Measurements from ENCODE around the gene TOM1L2. TPM values are rescaled to one million over a fixed set of nuclear protein-coding genes. Genes with fewer than 3 reads are reported as not detected.
A peak's percentile ranks its signal among the peaks of the same experiment; 100 is the strongest.

Gene TOM1L2
- polyA plus RNA-seq, 1 experiment, result 25.5 TPM

- ChIA-PET CTCF (interaction anchor here (0.7 kb wide), 1 partner anchor 10 kb away, joined by 4 read pairs; no protein-coding TSS in a partner anchor), POLR2A (no interaction called here)
- no peaks in the 10 kb centered on the region for H3K27me3 ChIP-seq (ENCODE audit: control insufficient read depth, insufficient read depth, low read length)
- no peak overlapping the region for H3K4me3 ChIP-seq (ENCODE audit: low read depth, low read length)
- DNase-seq (ENCODE audit: low read depth, low spot score), result no peak
- no peak overlapping the region for H3K27ac ChIP-seq (ENCODE audit: low read depth, low read length)
- TF ChIP-seq CTCF (IDR thresholded peaks at IDR 0.05; ENCODE audit: low read depth, low read length), result no peak
- H3K9me3 ChIP-seq (ENCODE audit: control insufficient read depth, insufficient read depth, low read length), result no peaks in the 10 kb centered on the region
These were observed 67.8 kb downstream of the TOM1L2 start for GRCh38 chr17:17904166-17905035.

- ChIA-PET POLR2A (no interaction called here), CTCF (interaction anchor here (0.6 kb wide), 1 partner anchor 101 kb away, joined by 7 read pairs; no protein-coding TSS in a partner anchor)
- no peak overlapping the region for H3K4me3 ChIP-seq (ENCODE audit: low read depth, low read length)
- no peaks in the 10 kb centered on the region for H3K9me3 ChIP-seq (ENCODE audit: control insufficient read depth, insufficient read depth, low read length)
- H3K27ac ChIP-seq (ENCODE audit: low read depth, low read length), result no peak overlapping the region
- TF ChIP-seq CTCF (IDR thresholded peaks at IDR 0.05; ENCODE audit: low read depth, low read length), result no peak
- no peaks in the 10 kb centered on the region for H3K27me3 ChIP-seq (ENCODE audit: control insufficient read depth, insufficient read depth, low read length)
- DNase-seq (ENCODE audit: low read depth, low spot score), result no peak
These were observed 69.3 kb downstream of the TOM1L2 start for GRCh38 chr17:17902877-17903276.

GRCh38 chr17:17902376-17902775 lies 69.8 kb downstream of the TOM1L2 start:
- Histone ChIP-seq H3K27me3 (ENCODE audit: control insufficient read depth, insufficient read depth, low read length) (no peaks in the 10 kb centered on the region), H3K27ac (ENCODE audit: low read depth, low read length) (no peak overlapping the region), H3K4me3 (ENCODE audit: low read depth, low read length) (no peak overlapping the region), H3K9me3 (ENCODE audit: control insufficient read depth, insufficient read depth, low read length) (no peaks in the 10 kb centered on the region)
- CTCF ChIA-PET, result no interaction called here
- TF ChIP-seq CTCF (IDR thresholded peaks at IDR 0.05; ENCODE audit: low read depth, low read length), result no peak
- DNase-seq (ENCODE audit: low read depth, low spot score), result no peak
- POLR2A ChIA-PET, result no interaction called here

- DNase-seq (ENCODE audit: low read depth, low spot score), result peak; percentile 65
- POLR2A ChIA-PET, result interaction anchor here (0.7 to 1.5 kb wide), 2 partner anchors 16 to 65 kb away, joined by 4 to 6 read pairs; partner anchors contain the start of gene SREBF1
- CTCF ChIA-PET, result interaction anchor here (0.7 to 1.6 kb wide), 3 partner anchors 7 to 18 kb away, joined by 3 to 8 read pairs (median 4); no protein-coding TSS in a partner anchor
- Histone ChIP-seq H3K27me3 (ENCODE audit: control insufficient read depth, insufficient read depth, low read length) (no peaks in the 10 kb centered on the region), H3K9me3 (ENCODE audit: control insufficient read depth, insufficient read depth, low read length) (no peaks in the 10 kb centered on the region), H3K4me3 (ENCODE audit: low read depth, low read length) (0 out of 2 replicates have a peak overlapping the region, but pooled peaks have one; percentile 3), H3K27ac (ENCODE audit: low read depth, low read length) (peak overlapping the region; percentile 82)
- TF ChIP-seq CTCF (IDR thresholded peaks at IDR 0.05; ENCODE audit: low read depth, low read length), result no peak
These were observed 71.3 kb downstream of the TOM1L2 start for GRCh38 chr17:17900615-17901520.

Data from AG04450 (cell line).